Smooth muscle cell (in vitro differentiated cells): ENCODE results near the gene CNIH4. TPM values are rescaled to one million over a fixed set of nuclear protein-coding genes. Genes with fewer than 3 reads are reported as not detected.
"Not testable (repeated sequence)": the region's sequence is repeated elsewhere in the genome, so short reads cannot be mapped to it uniquely, and the experiment has no call there.

ENCODE experiments used
- DNase-seq: peaks from one replicate; lab custom pipeline; 2025; ENCODE audit not compliant: unreplicated experiment; lab: John Stamatoyannopoulos, UW
- H2AFZ ChIP-seq: fragments of 200-600 bp; sonication (generic); 2 replicates; pipeline ENCODE4 v1.6.0; 2016; ENCODE audit warnings: antibody characterized with exemption, low read depth, mild to moderate bottlenecking
- H3F3A ChIP-seq: fragments of 200-600 bp; sonication (generic); 2 replicates; pipeline ENCODE4 v1.6.0; 2017; ENCODE audit warnings: antibody characterized with exemption, low read depth
- H3K27ac ChIP-seq: fragments of 200-600 bp; sonication (generic); 2 replicates; pipeline ENCODE4 v1.5.1; 2016; ENCODE audit warnings: low read depth, mild to moderate bottlenecking
- H3K27me3 ChIP-seq: fragments of 200-600 bp; sonication (generic); 2 replicates; pipeline ENCODE4 v1.6.1; 2016; ENCODE audit warnings: low read depth, mild to moderate bottlenecking
- H3K36me3 ChIP-seq: fragments of 200-600 bp; sonication (generic); 2 replicates; pipeline ENCODE4 v1.5.1; 2016; ENCODE audit warnings: low read depth
- H3K4me1 ChIP-seq: fragments of 200-600 bp; sonication (generic); 2 replicates; pipeline ENCODE4 v1.5.1; 2016; ENCODE audit warnings: low read depth
- H3K4me2 ChIP-seq: fragments of 200-600 bp; sonication (generic); 2 replicates; pipeline ENCODE4 v1.6.0; 2016; ENCODE audit warnings: mild to moderate bottlenecking
- H3K4me3 ChIP-seq: fragments of 200-600 bp; sonication (generic); 2 replicates; pipeline ENCODE4 v1.5.1; 2016; ENCODE audit warnings: mild to moderate bottlenecking
- H3K79me2 ChIP-seq: fragments of 200-600 bp; sonication (generic); 2 replicates; pipeline ENCODE4 v1.6.0; 2016; ENCODE audit warnings: low read depth, mild to moderate bottlenecking
- H3K9ac ChIP-seq: fragments of 200-600 bp; sonication (generic); 2 replicates; pipeline ENCODE4 v1.6.0; 2016; ENCODE audit warnings: low read depth
- H3K9me3 ChIP-seq: fragments of 200-600 bp; sonication (generic); replicated peaks from 2 replicates; pipeline ENCODE4 v1.5.1; 2016; ENCODE audit warnings: low read depth
- H4K20me1 ChIP-seq: fragments of 200-600 bp; sonication (generic); 2 replicates; pipeline ENCODE4 v1.6.0; 2016; ENCODE audit warnings: low read depth
- WGBS: methylation state at CpG from one replicate; pipeline ENCODE4 v1.1.7; 2016; ENCODE audit warnings: low lambda C conversion rate; 5-methylcytosine and 5-hydroxymethylcytosine counted together
- polyA plus RNA-seq: library from polyadenylated mRNA; unstranded; fragments of >200 nt; fragmentation: Nextera tagmentation; extraction: Ambion mirVana; gene quantifications from 2 replicates; pipeline ENCODE4 v1.2.1, GENCODE V29; 2016
- total RNA-seq: library from RNA; depleted of rRNA; stranded (reverse); fragments of >200 nt; gene quantifications from 2 replicates; pipeline ENCODE4 v1.2.3, GENCODE V29; 2014
- TF ChIP-seq, protein P1 (sequence below): fragments of 200-600 bp; sonication (generic); IDR thresholded peaks from 2 replicates; pipeline ENCODE4 v1.5.1; 2017; ENCODE audit warnings: borderline replicate concordance, mild to moderate bottlenecking, antibody characterized with exemption; ENCODE audit not compliant: insufficient read depth, poor library complexity, severe bottlenecking

The CNIH4 gene
- total and polyA plus RNA-seq, 2 experiments from 2014 or later = 61.4 to 125 TPM

DNA sequence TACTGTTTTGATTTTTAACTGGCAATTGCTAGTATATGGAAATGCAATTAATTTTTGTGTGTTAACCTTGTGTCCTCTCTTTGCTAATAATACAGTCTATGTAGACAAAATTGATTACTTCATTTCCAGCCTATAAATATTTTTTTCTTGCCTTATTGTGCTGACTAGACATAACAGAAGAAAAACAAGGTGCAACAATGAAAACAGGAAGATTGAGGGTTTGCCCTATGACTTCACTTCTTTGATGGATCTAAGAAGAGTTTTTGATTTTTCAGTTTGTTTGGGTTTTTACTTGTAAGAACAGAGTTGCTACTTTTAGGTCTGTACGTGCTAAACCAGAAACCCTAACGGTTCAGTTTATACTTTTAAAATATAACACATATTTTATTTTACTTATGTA, 8.5 kb upstream of the CNIH4 start:
- Histone ChIP-seq H3F3A (no peaks in the 10 kb centered on the region), H3K27ac (no peak overlapping the region), H3K9ac (no peak overlapping the region), H3K4me3 (no peak overlapping the region), H3K4me2 (no peak overlapping the region), H2AFZ (no peak overlapping the region), H3K27me3 (no peaks in the 10 kb centered on the region), H3K79me2 (no peaks in the 10 kb centered on the region), H3K4me1 (no peaks in the 10 kb centered on the region), H3K36me3 (no peaks in the 10 kb centered on the region), H4K20me1 (no peaks in the 10 kb centered on the region), H3K9me3 (no peaks in the 10 kb centered on the region)
- DNase-seq = no peak
- TF ChIP-seq, protein P1, sequence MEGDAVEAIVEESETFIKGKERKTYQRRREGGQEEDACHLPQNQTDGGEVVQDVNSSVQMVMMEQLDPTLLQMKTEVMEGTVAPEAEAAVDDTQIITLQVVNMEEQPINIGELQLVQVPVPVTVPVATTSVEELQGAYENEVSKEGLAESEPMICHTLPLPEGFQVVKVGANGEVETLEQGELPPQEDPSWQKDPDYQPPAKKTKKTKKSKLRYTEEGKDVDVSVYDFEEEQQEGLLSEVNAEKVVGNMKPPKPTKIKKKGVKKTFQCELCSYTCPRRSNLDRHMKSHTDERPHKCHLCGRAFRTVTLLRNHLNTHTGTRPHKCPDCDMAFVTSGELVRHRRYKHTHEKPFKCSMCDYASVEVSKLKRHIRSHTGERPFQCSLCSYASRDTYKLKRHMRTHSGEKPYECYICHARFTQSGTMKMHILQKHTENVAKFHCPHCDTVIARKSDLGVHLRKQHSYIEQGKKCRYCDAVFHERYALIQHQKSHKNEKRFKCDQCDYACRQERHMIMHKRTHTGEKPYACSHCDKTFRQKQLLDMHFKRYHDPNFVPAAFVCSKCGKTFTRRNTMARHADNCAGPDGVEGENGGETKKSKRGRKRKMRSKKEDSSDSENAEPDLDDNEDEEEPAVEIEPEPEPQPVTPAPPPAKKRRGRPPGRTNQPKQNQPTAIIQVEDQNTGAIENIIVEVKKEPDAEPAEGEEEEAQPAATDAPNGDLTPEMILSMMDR = no peak
- 93% methylated on average over 2 of the region's 2 CpGs for WGBS

DNA sequence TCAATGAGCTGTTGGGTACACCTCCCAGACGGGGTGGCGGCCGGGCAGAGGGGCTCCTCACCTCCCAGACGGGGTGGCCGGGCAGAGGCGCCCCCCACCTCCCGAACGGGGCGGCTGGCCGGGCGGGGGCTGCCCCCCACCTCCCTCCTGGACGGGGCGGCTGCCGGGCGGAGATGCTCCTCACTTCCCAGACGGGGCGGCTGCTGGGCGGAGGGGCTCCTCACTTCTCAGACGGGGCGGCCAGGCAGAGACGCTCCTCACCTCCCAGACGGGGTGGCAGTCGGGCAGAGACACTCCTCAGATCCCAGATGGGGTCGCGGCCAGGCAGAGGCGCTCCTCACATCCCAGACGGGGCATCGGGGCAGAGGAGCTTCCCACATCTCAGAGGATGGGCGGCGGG, 7.0 kb upstream of the CNIH4 start:
- whole genome bisulfite sequencing = 94% methylated on average over 9 of the region's 30 CpGs
- not testable (repeated sequence) for H3K9ac ChIP-seq, H2AFZ ChIP-seq, H3F3A ChIP-seq, H3K27me3 ChIP-seq, H3K4me3 ChIP-seq, H3K4me1 ChIP-seq, H3K27ac ChIP-seq, H3K9me3 ChIP-seq, H3K79me2 ChIP-seq, DNase-seq, H3K4me2 ChIP-seq, H3K36me3 ChIP-seq, H4K20me1 ChIP-seq

DNA sequence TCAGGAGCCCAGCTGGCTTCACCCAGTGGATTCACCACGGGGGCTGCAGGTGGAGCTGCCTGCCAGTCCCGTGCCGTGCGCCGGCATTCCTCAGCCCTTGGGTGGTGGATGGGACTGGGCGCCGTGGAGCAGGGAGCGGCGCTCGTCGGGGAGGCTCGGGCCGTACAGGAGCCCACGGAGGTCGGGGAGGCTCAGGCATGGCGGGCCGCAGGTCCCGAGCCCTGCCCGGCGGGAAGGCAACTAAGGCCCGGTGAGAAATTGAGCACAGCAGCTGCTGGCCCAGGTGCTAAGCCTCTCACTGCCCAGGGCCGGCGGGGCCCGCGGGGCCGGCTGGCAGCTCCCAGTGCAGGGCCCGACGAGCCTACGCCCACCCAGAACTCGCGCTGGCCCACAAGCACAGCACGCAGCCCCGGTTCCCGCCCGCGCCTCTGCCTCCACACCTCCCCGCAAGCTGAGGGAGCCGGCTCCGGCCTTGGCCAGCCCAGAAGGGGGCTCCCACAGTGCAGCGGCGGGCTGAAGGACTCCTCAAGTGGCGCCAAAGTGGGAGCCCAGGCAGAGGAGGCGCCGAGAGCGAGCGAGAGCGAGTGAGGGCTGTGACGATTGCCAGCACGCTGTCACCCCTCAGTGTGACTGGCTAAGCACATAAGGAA, 4.1 kb upstream of the CNIH4 start:
- H3K4me1 ChIP-seq, H3K79me2 ChIP-seq, DNase-seq, H3K9me3 ChIP-seq, H3K27ac ChIP-seq, H3K9ac ChIP-seq, H4K20me1 ChIP-seq, H3K4me2 ChIP-seq, H2AFZ ChIP-seq, H3K36me3 ChIP-seq, H3F3A ChIP-seq, H3K4me3 ChIP-seq, H3K27me3 ChIP-seq: not testable (repeated sequence)
- WGBS = 92% methylated on average over 37 of the region's 49 CpGs

DNA sequence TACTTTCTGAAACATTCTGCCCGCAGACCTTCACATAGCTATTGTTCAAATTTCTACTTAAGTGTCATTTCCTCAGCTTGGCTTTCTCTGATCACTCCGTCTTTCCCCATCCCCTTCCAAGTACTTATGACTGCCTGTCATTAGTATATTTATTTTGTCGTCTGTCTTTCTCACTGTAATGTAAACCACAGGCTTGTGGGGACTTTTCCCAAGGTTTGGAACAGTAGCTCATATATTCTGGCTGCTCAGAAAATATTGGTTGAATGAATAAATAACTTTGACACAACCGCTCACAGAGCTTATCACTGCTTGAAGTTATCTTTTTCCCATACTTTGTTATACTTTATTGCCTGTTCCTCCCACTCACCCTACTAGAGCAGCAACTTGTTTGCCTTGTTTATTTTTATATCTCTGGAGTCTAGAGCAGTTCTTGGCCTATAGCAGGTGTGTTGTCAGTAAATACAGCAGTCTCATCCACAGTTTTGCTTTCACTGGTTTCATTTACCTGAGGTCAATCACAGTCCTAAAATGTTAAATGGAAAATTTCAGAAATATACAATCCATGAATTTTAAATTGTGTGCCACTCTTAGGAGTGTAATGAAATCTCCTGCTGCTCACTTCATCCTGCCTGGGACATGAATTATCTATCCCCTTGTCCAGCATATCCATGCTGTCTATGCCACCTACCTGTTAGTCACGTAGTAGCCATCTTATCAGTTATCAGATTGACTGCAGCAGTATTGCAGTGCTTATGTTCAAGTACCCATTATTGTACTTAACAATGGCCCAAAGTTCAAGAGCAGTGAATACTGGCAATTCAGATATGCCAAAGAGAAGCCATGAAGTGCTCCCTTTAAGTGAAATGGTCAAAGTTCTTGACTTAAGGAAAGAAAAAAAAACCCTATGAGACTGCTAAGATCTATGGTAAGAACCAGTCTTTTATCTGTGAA, 2.4 kb upstream of the CNIH4 start:
- Histone ChIP-seq H3F3A (no peaks in the 10 kb centered on the region), H3K4me2 (no peak overlapping the region), H3K4me3 (no peak overlapping the region), H3K79me2 (peaks cover 21% of the 10 kb centered on the region), H2AFZ (no peak overlapping the region), H3K27ac (no peak overlapping the region), H3K9ac (no peak overlapping the region), H3K36me3 (no peaks in the 10 kb centered on the region), H3K4me1 (peaks cover 9% of the 10 kb centered on the region), H3K9me3 (no peaks in the 10 kb centered on the region), H4K20me1 (peaks cover 17% of the 10 kb centered on the region), H3K27me3 (no peaks in the 10 kb centered on the region)
- DNase-seq = no peak
- TF ChIP-seq, protein P1 = no peak
- 64% methylated on average over 5 of the region's 5 CpGs for WGBS
